GM18517 (cell line): ENCODE measurements around the gene SLC25A21.
"Not testable (repeated sequence)": the region's sequence is repeated elsewhere in the genome, so short reads cannot be mapped to it uniquely, and the experiment has no call there.

Experiments
- ATAC-seq: cut with Tn5 transposase; IDR thresholded peaks from one replicate; pipeline ENCODE4 v1.9.1; 2021; ENCODE audit warnings: mild to moderate bottlenecking, moderate library complexity; ENCODE audit not compliant: unreplicated experiment

Gene SLC25A21

GRCh38 chr14:36900846-36901245, 271.6 kb downstream of the SLC25A21 start:
- no peak for ATAC-seq

DNA sequence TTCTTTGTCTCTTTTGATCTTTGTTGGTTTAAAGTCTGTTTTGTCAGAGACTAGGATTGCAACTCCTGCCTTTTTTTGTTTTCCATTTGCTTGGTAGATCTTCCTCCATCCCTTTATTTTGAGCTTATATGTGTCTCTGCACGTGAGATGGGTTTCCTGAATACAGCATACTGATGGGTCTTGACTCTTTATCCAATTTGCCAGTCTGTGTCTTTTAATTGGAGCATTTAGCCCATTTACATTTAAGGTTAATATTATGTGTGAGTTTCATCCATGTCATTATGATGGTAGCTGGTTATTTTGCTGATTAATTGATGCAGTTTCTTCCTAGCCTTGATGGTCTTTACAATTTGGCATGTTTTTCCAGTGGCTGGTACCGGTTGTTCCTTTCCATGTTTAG, 276.1 kb downstream of the SLC25A21 start:
- ATAC-seq, result not testable (repeated sequence)

DNA sequence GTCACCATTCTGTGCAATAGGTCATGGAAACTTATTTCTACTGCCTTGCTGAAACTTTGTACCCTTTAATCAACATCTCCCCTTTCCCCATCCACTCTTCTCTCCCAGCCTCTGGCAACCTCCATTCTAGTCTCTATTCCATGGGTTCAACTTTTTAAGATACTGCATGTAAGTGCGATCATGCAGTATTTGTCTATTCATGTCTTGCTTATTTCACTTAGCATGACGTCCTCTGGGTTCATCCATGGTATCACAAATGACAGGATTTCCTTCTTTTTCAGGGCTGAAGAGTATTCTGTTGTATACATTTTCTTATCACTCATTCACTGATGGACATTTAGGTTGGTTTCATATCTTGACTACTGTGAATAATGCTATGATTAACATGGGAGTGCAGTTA, 288.4 kb downstream of the SLC25A21 start:
- ATAC-seq, result no peak

DNA sequence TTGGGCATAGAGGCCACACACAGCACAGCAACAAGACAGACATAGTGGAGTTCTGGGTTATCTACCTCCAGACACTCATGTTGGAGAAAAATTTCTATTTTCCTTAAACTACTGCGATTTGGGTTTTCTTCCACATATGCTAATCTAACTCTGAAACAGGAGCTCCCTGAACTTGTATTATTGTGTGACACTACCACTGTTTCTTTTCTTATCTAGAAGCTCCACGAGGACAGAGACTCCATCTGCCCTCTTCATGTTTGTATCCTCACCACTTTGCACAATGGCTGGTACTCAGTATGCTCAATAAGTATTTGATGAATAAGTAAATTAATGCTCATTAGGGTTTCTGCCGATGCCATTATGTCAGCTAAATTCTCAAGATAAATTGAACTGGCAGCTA, 292.1 kb downstream of the SLC25A21 start:
- no peak for ATAC-seq

DNA sequence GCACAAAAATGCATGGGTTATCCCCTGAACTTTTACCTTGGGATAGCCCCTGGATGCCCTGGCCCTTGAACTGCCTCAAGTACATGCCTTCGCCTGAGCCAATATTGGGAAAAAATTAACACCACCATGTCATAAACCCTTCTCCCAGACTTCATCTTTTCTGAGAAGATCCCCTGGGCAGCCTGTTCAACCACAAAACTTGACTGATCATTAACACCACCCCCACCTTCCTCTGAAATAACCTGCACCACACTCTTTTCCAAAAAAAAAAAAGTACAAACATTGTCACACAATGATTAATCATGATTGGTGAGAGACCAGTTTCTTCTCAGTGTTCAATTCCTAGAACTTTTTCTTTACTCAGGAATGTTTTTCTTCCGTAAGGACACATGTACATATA, 292.8 kb downstream of the SLC25A21 start:
- ATAC-seq, result no peak

DNA sequence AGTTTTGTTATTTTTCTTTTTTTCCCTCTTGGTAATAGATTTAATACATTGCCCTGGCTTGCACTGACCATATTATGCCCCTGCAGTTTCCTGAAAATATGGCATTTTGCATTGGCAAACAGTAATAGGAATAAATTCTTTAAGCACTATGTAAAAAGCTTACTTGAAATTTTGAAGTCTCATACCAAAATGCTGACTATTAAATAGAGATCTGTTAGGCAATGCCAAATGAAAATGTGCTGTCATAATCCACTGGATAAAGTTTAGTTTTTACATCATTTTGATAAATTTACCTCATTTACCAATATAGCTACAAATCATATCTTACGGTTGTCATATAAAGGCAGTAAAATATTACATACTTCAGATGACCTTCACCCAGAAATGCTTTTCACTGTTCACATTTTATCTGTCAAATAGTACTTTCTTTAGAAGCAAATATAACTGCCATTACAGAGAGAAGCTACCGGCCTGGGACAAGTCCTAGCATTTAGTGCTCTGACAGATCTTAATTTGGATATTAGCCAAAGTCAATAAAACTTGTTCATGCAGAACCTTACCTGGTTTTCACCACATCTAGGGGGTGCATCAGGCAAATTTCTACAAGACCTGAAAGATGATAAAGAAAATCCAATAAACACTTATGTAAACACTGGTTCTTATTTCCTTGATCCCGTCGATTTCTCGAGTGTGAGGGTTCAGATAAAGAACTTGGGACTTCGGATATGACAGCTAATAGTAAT, 297.8 kb downstream of the SLC25A21 start:
- ATAC-seq, result no peak

DNA sequence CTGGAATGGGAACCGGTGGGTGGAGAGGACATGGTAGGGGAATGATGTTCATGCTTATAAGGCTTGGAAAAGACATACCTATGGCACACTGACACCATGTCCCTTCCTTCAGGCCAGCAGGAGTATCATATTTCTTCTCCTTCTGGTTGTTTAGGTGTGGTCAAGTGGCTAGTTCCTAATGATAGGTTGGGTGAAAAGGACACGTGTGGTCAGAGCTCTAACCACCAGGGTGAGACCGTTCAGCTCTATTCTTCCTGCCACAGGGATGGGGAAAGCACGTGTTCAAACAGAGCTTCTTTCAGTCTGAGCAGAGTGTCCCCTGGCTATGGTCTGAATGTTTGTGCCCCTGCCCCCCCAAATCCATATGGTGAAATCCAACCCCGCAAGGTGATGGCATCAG, 301.6 kb downstream of the SLC25A21 start:
- no peak for ATAC-seq

GRCh38 chr14:36869125-36869524, 303.3 kb downstream of the SLC25A21 start:
- no peak for ATAC-seq

GRCh38 chr14:36866867-36867266, 305.5 kb downstream of the SLC25A21 start:
- ATAC-seq, result no peak

DNA sequence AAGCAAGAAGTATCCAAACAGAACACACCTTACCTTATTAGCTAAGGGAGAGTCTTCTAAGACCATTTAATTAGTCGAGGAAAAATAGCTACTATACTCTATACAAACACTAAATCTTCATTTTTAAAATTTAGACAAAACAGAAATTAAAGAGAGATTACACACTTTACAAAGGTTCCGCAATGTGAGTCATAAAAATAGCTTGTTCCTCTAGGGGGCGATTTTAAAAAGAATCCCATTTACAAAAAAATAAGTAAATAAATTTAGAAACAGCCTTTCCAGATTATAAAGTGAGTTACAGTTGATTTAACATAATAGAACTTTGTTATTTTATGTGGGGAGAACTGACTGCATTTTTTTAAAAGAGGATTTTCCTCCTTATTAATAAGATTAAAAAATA, 309.1 kb downstream of the SLC25A21 start:
- no peak for ATAC-seq

DNA sequence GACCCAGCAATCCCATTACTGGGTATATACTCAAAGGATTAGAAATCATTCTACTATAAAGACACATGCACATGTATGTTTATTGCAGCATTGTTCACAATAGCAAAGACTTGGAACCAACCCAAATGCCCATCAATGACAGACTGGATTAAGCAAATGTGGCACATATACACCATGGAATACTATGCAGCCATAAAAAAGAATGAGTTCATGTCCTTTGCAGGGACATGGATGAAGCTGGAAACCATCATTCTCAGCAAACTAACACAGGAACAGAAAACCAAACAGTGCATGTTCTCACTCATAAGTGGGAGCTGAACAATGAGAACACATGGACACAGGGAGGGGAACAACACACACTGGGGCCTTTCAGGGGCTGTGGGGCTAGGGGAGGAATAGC, 310.2 kb downstream of the SLC25A21 start:
- ATAC-seq, result not testable (repeated sequence)

DNA sequence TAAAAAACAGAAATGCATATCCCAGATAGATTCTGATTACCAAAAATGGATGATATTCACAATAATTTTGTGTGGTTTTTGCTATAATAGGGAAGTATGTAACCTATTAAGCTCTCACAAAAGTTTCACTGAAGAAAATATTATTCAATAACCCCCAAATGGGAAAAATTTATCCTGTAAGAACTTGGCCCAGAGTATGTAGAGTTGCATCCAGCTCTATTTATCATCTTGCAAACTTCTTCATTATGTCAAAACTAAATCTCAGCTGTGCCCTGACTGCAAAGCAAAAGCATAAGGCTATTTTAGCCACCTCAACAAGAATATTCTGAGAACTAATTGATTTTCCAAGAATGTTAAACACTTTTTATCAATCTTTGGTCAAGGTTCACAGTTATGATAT, 311.6 kb downstream of the SLC25A21 start:
- no peak for ATAC-seq

GRCh38 chr14:36859119-36859518, 313.3 kb downstream of the SLC25A21 start:
- no peak for ATAC-seq

GRCh38 chr14:36857842-36858445, 314.5 kb downstream of the SLC25A21 start:
- ATAC-seq, result no peak

GRCh38 chr14:36857136-36857535, 315.3 kb downstream of the SLC25A21 start:
- ATAC-seq, result no peak

DNA sequence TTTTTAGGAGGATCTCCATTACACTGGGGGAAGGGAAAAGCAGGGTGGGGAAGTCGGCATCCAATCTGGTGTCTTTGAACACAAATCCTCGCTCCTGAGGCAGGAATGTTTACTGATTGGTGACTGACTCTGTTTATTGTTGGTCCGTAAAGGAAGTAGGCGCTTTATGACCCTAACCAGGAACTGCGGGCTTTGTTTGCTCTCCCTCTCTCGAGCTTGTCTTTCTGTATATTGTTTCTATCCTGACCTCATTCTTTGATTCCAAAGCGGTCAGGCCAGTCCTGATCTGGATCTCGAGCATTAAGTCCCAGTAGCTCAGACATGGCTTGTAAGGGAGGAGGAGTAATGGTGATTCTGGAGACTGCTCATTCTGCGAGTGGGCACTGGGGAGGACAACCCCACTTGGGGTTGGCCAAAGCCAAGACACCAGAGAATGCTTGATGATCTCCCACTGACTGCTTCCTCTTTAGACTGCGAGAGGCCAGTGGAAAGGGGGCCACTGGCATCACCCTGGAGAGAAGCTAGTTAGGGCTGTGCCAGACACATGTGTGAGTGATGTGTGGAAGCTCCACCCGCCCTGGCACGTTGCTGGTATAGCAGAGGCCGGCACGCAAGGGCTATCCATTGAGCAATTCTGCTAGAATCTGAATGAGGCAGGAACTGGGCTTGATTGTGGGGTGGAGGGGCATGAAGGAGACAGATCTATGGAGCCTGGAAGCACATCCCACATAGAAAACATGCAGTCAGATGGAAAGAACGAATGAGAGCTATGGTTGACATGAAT, 316.1 kb downstream of the SLC25A21 start:
- no peak for ATAC-seq

DNA sequence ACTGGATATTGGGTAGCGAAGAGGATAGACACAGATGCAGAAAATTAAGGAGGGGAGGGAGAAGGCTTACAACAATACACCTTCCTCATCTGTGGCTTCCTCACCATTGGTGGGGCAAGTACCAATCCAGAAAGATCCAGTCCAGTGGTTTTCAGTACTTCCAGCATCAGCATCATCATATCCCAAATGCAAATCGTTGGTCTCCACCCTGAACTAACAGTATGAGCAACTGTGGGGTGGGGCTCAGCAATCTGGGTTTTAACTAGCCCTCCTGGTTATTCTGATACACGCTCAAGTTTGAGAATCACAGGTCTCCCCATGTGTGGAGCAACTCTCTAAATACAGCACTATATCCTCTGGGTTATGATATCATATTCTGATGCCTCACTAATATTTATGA, 317.0 kb downstream of the SLC25A21 start:
- ATAC-seq, result no peak

DNA sequence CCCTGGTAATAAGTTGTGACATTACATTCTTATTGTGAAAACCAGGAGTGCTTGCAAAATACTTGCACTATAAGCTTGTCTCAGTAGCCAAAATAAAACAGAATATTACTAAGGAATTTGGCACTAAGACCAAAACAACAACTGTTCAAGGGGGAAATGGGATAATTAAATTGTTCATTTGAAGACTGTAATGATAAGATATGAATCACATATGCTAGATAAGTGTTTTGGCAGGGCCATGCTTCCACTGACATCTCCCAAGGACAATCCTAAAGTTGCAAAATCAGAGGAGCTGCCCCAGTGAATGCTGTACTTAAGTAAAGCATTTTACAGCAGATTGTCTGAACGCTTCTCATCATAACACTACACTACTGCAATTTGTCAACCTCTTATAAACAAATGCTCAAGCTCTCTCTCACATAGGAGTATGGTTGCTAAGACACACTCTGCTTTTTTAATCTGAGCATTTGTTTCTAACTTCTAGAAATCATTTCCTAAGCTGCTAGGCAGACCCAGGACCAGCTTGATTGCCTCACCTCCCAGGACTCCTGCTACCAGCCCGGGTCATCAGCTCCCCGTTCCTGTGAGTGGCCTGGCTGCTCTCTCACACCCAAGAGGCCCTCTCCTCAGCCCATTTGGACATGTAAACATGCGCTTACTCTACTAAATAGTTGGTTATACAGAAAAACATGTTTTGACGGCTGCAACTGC, 319.3 kb downstream of the SLC25A21 start:
- ATAC-seq, result no peak

- ATAC-seq, result no peak
These were observed 324.2 kb downstream of the SLC25A21 start for GRCh38 chr14:36848213-36848612.

DNA sequence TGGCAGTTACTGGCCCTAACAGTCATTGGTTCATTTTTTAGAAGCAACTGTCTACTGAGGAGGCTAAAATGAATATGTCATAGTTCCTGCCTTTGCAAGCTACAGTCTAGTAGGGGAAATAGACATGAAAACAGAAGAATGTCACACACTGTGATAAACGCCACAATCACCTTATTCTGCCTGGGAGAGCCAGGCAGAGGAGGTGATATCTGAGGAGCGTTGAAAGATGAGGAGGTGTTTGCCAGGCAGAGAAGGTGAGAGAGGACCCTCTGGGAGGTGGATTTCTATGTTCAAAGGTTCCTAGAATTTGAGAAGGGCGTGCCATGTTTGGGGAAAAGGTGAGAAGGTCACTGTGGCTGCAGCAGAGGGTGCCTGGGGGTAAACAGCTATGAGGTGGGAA, 325.0 kb downstream of the SLC25A21 start:
- no peak for ATAC-seq

DNA sequence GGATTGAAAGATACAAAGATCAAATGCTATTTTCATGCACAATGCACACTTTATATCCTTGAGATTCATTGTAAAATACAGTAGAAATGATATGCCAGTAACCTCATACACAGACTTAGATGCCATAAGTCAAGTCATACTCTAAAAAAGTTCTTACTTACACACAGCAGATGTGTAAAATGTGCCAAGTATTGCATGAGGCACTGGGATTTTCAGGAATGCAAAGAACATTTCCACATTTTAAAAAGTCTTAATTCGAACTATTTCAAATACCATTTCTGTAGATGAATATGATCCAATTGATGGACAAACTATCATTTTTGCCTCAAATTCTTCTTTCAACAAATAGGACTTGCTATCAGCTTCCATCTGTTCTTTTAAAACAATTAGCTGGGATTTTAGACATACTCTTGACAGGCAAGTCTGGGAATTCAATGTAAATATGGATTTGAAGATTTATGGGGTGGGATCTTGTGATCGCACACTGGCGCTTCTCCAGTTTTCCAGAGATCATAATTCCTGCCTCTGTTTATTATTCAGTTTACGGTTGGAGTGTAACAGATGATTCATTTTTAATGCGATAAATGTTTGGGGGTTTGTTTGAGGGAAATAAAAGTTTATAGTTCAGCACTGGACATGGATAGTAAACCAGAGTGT, 326.9 kb downstream of the SLC25A21 start:
- ATAC-seq, result no peak
